HepG2 (cell line): ENCODE results near the gene ZDHHC19. TPM values are rescaled to one million over a fixed set of nuclear protein-coding genes. Genes with fewer than 3 reads are reported as not detected.
A peak's percentile ranks its signal among the peaks of the same experiment; 100 is the strongest.

Experiments used
- ARHGAP35 ChIP-seq: sonication (generic); formaldehyde crosslinking; IDR thresholded peaks from 2 replicates; pipeline ENCODE4 v1.9.0; 2022; ENCODE audit warnings: mild to moderate bottlenecking, inconsistent platforms, moderate library complexity, missing genetic modification reagents, borderline replicate concordance
- ATM ChIP-seq: fragments of 450-650 bp; IDR thresholded peaks from 2 replicates; pipeline ENCODE4 v1.7.1; 2017; ENCODE audit warnings: mild to moderate bottlenecking, borderline replicate concordance
- KLF6 ChIP-seq: IDR thresholded peaks from 2 replicates; pipeline ENCODE4 v1.8.0; 2016; ENCODE audit warnings: missing biosample characterization, missing genetic modification reagents
- KLF9 ChIP-seq: IDR thresholded peaks from 2 replicates; pipeline ENCODE4 v1.6.1; 2016; ENCODE audit warnings: low read depth
- KMT2A ChIP-seq: sonication (generic); formaldehyde crosslinking; IDR thresholded peaks from 2 replicates; pipeline ENCODE4 v1.4.0; 2020; ENCODE audit warnings: missing genetic modification reagents
- PBX3 ChIP-seq: sonication (generic); formaldehyde crosslinking; IDR thresholded peaks from 2 replicates; pipeline ENCODE4 v1.8.1; 2023; ENCODE audit warnings: missing genetic modification reagents, inconsistent platforms, borderline replicate concordance
- STAG1 ChIP-seq: sonication (generic); formaldehyde crosslinking; IDR thresholded peaks from 2 replicates; pipeline ENCODE4 v1.4.0; 2020; ENCODE audit warnings: missing genetic modification reagents
- STAT5B ChIP-seq: sonication (generic); formaldehyde crosslinking; IDR thresholded peaks from 2 replicates; pipeline ENCODE4 v1.4.0; 2020; ENCODE audit warnings: missing genetic modification reagents
- TCF7 ChIP-seq: sonication (generic); IDR thresholded peaks from 2 replicates; pipeline ENCODE4 v1.6.1; 2016; ENCODE audit warnings: antibody characterized with exemption, low read depth
- TEAD2 ChIP-seq: sonication (generic); formaldehyde crosslinking; IDR thresholded peaks from 2 replicates; pipeline ENCODE4 v1.9.0; 2021; ENCODE audit warnings: missing genetic modification reagents
- ZBED4 ChIP-seq: sonication (generic); formaldehyde crosslinking; IDR thresholded peaks from 2 replicates; pipeline ENCODE4 v1.4.0; 2020; ENCODE audit warnings: missing genetic modification reagents, borderline replicate concordance
- ZBTB3 ChIP-seq: sonication (generic); formaldehyde crosslinking; IDR thresholded peaks from 2 replicates; pipeline ENCODE4 v1.4.0; 2020; ENCODE audit warnings: low read depth, mild to moderate bottlenecking, moderate library complexity, missing genetic modification reagents, borderline replicate concordance
- ZEB1 ChIP-seq: IDR thresholded peaks from 2 replicates; pipeline ENCODE4 v1.6.1; 2012; ENCODE audit warnings: mild to moderate bottlenecking, low read depth, inconsistent platforms; ENCODE audit not compliant: insufficient replicate concordance
- ZNF136 ChIP-seq: sonication (generic); formaldehyde crosslinking; IDR thresholded peaks from 2 replicates; pipeline ENCODE4 v1.8.1; 2022; ENCODE audit warnings: low read depth, mild to moderate bottlenecking, moderate library complexity, missing genetic modification reagents
- ZNF430 ChIP-seq: sonication (generic); formaldehyde crosslinking; IDR thresholded peaks from 2 replicates; pipeline ENCODE4 v1.9.0; 2021; ENCODE audit warnings: mild to moderate bottlenecking, missing genetic modification reagents
- ZNF841 ChIP-seq: sonication (generic); formaldehyde crosslinking; IDR thresholded peaks from 2 replicates; pipeline ENCODE4 v1.8.1; 2023; ENCODE audit warnings: missing genetic modification reagents, borderline replicate concordance
- ZNF850 ChIP-seq: sonication (generic); formaldehyde crosslinking; conservative IDR thresholded peaks from 2 replicates; pipeline ENCODE4 v1.9.0; 2021; ENCODE audit warnings: mild to moderate bottlenecking, missing genetic modification reagents
- polyA plus RNA-seq, 8 experiments: library from polyadenylated mRNA; depleted of rRNA in 3 of 8; stranded (reverse) in 7 of 8; unstranded in 1 of 8; fragments of >200 nt; fragmentation: Illumina TruSeq in 4 of 8; extraction: Trizol in 4 of 8; gene quantifications; 2 replicates each; pipeline versions ENCODE4 v1.2.1 to v1.2.3, GENCODE V29; 2011 to 2016; ENCODE audit warnings: low read depth in 4 of 8, missing spikeins in 1 of 8, mixed read lengths in 1 of 8; ENCODE audit not compliant: insufficient read depth in 1 of 8
- total RNA-seq, 5 experiments: library from RNA; depleted of rRNA; stranded (reverse); fragments of >200 nt; fragmentation: Illumina TruSeq; extraction: Trizol; gene quantifications; 2 replicates each; pipeline ENCODE4 v1.2.3, GENCODE V29; 2016; ENCODE audit warnings: low read depth in 1 of 5
- TF ChIP-seq, protein P1 (sequence below): sonication (generic); formaldehyde crosslinking; IDR thresholded peaks from 2 replicates; pipeline ENCODE4 v1.5.0; 2020; ENCODE audit warnings: mild to moderate bottlenecking, missing genetic modification reagents, borderline replicate concordance
- TF ChIP-seq, protein P2 (sequence below): sonication (generic); formaldehyde crosslinking; IDR thresholded peaks from 2 replicates; pipeline ENCODE4 v1.4.0; 2020; ENCODE audit warnings: missing genetic modification reagents

Gene ZDHHC19
- total and polyA plus RNA-seq, 2 of the 13 experiments (the other 11 are each of a cell fraction or from before 2014, with no cell fraction given): 0.22 to 0.53 TPM

GRCh38 chr3:196214783-196215441, 3.7 kb upstream of the ZDHHC19 start (continued):
- TF ChIP-seq ZNF430 (CRISPR knock-in tag) (no peak; the same call in 1 of the 2 replicates), TCF7 (peak; percentile 49; the same call in 1 of the 2 replicates), ZNF841 (CRISPR knock-in tag) (no peak), STAT5B (CRISPR knock-in tag) (no peak), STAG1 (CRISPR knock-in tag) (no peak), ZBED4 (CRISPR knock-in tag) (peak; percentile 87; the same call in 1 of the 2 replicates), ZEB1 (peak; percentile 55), KLF6 (CRISPR knock-in tag) (no peak), ARHGAP35 (0 out of 2 replicates have a peak, but pooled peaks have one; percentile 57), ZBTB3 (CRISPR knock-in tag) (no peak), KMT2A (CRISPR knock-in tag) (peak; percentile 53; the same call in 1 of the 2 replicates), KLF9 (CRISPR knock-in tag) (no peak), TEAD2 (CRISPR knock-in tag) (no peak), ZNF850 (CRISPR knock-in tag) (no peak), PBX3 (CRISPR knock-in tag) (no peak), ZNF136 (CRISPR knock-in tag) (0 out of 2 replicates have a peak, but pooled peaks have one; percentile 72), ATM (no peak)
- TF ChIP-seq, protein P1, sequence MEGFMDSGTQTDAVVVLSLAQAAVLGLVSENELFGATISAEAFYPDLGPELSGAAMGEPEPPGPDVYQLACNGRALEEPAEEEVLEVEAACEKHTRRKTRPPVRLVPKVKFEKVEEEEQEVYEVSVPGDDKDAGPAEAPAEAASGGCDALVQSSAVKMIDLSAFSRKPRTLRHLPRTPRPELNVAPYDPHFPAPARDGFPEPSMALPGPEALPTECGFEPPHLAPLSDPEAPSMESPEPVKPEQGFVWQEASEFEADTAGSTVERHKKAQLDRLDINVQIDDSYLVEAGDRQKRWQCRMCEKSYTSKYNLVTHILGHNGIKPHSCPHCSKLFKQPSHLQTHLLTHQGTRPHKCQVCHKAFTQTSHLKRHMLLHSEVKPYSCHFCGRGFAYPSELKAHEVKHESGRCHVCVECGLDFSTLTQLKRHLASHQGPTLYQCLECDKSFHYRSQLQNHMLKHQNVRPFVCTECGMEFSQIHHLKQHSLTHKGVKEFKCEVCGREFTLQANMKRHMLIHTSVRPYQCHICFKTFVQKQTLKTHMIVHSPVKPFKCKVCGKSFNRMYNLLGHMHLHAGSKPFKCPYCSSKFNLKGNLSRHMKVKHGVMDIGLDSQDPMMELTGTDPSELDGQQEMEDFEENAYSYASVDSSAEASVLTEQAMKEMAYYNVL (CRISPR knock-in tag): peak; percentile 85; the same call in 1 of the 2 replicates
- TF ChIP-seq, protein P2, sequence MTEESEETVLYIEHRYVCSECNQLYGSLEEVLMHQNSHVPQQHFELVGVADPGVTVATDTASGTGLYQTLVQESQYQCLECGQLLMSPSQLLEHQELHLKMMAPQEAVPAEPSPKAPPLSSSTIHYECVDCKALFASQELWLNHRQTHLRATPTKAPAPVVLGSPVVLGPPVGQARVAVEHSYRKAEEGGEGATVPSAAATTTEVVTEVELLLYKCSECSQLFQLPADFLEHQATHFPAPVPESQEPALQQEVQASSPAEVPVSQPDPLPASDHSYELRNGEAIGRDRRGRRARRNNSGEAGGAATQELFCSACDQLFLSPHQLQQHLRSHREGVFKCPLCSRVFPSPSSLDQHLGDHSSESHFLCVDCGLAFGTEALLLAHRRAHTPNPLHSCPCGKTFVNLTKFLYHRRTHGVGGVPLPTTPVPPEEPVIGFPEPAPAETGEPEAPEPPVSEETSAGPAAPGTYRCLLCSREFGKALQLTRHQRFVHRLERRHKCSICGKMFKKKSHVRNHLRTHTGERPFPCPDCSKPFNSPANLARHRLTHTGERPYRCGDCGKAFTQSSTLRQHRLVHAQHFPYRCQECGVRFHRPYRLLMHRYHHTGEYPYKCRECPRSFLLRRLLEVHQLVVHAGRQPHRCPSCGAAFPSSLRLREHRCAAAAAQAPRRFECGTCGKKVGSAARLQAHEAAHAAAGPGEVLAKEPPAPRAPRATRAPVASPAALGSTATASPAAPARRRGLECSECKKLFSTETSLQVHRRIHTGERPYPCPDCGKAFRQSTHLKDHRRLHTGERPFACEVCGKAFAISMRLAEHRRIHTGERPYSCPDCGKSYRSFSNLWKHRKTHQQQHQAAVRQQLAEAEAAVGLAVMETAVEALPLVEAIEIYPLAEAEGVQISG: peak; percentile 80
